Stomach (tissue), 9 donors: ENCODE data around the gene CFAP57. TPM values are rescaled to one million over a fixed set of nuclear protein-coding genes. Genes with fewer than 3 reads are reported as not detected.
A peak's percentile ranks its signal among the peaks of the same experiment; 100 is the strongest.

Experiments
- DNase-seq, 2 donors: peaks; one replicate each; pipeline versions ENCODE4 v3.0.0 to v3.0.0-alpha.2; 2013 to 2019
- H3K27ac ChIP-seq, 5 donors: fragments of 200-600 bp in 4 of 5; sonication (generic) in 4 of 5; one replicate each; pipeline ENCODE4 v1.5.1; 2013 to 2019; ENCODE audit warnings: mild to moderate bottlenecking in 1 of 5, moderate library complexity in 1 of 5
- H3K27me3 ChIP-seq, 3 donors: fragments of 200-600 bp; sonication (generic); one replicate each; pipeline ENCODE4 v1.5.1; 2017 to 2019; ENCODE audit warnings: mixed run types in 1 of 3
- H3K36me3 ChIP-seq, 4 donors: fragments of 200-600 bp; sonication (generic); 1 replicate in 3 of 4; 2 replicates in 1 of 4; pipeline ENCODE4 v1.5.1; 2016 to 2019
- H3K4me1 ChIP-seq, 4 donors: fragments of 200-600 bp; sonication (generic); one replicate each; pipeline ENCODE4 v1.5.1; 2016 to 2019
- H3K4me3 ChIP-seq, 4 donors: fragments of 200-600 bp; sonication (generic) in 3 of 4; one replicate each; pipeline ENCODE4 v1.5.1; 2016 to 2019; ENCODE audit warnings: mild to moderate bottlenecking in 1 of 4
- H3K9me3 ChIP-seq, 4 donors: fragments of 200-600 bp; sonication (generic); one replicate each; pipeline ENCODE4 v1.5.1; 2016 to 2019
- CTCF ChIP-seq, 7 experiments: fragments of 450-650 bp in 4 of 7; fragments of 200-600 bp in 3 of 7; sonication (generic) in 3 of 7; IDR thresholded peaks; one replicate each; pipeline ENCODE4 v1.5.1; 2016 to 2019; ENCODE audit warnings: antibody characterized with exemption in 7 of 7, control low read depth in 2 of 7, mild to moderate bottlenecking in 1 of 7
- EP300 ChIP-seq: sonication (generic); formaldehyde crosslinking; IDR thresholded peaks from one replicate; pipeline ENCODE4 v1.6.1; 2017; ENCODE audit warnings: antibody characterized with exemption
- POLR2A ChIP-seq, 4 donors: fragments of 450-650 bp; IDR thresholded peaks; one replicate each; pipeline ENCODE4 v1.6.1; 2016; ENCODE audit warnings: antibody characterized with exemption in 4 of 4, control low read depth in 2 of 4, mild to moderate bottlenecking in 1 of 4, moderate library complexity in 1 of 4
- POLR2AphosphoS5 ChIP-seq, 3 donors: sonication (generic); formaldehyde crosslinking; IDR thresholded peaks; one replicate each; pipeline ENCODE4 v1.6.1; 2016; ENCODE audit warnings: antibody characterized with exemption in 3 of 3
- WGBS, 5 donors: extraction: QIAGEN DNeasy Blood & Tissue Kit in 3 of 5; methylation state at CpG; one replicate each; pipeline versions ENCODE4 v1.1.5 to v1.1.7; 2013 to 2018; 5-methylcytosine and 5-hydroxymethylcytosine counted together
- intact Hi-C: fragments of 100-400 bp; cut with DNase I; formaldehyde crosslinking; loops from one replicate; pipeline ENCODE4 v1.15.1; 2023; ENCODE audit warnings: low total_unique reads
- polyA plus RNA-seq, 3 donors: library from polyadenylated mRNA; stranded (reverse); fragments of 200-250 nt; gene quantifications; one replicate each; pipeline ENCODE4 v1.2.3, GENCODE V29; 2013
- total RNA-seq, 5 donors: library from RNA; depleted of rRNA; stranded (reverse); fragments of >200 nt; gene quantifications; one replicate each; pipeline versions ENCODE4 v1.1.0 to v1.2.3, GENCODE V29; 2014 to 2016
- donor health status: healthy with polysubstance abuse.
- donor health status: Bipolar disorder and iron deficiency.
- donor health status: healthy.

CFAP57 gene
- total and polyA plus RNA-seq, 8 donors, result 0.08 to 1.4 (median 0.15) TPM; not detected in 3

DNA sequence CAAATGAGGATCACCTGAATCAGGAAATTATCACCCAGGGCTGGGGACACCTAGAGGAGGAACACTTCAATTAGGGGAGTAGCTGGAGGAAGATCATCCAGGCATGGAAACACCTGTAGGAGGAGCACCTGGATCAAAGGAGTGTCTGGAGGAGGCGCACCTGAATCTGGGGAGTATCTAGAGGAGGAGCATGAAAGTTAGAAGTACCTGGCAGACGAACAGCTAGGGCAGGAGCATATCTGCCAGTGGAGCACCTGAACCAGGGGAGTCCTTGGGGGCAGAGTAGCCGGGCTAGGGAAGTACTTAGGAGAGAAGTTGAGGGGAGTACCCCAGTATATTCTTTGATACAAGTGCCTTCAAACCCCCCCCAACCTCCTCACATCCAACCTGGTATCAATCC is 111.9 kb downstream of the CFAP57 start:
- peaks cover 5 to 39% (median 21%) of the 10 kb centered on the region in 4 donors for H3K4me1 ChIP-seq
- 43 to 74% (median 68%) methylated on average over 3 of the region's 3 CpGs for WGBS, 5 donors
- H3K27me3 ChIP-seq, result peaks cover 0 to 4% (median 0%) of the 10 kb centered on the region in 3 donors
- no peak for DNase-seq
- no peak for TF ChIP-seq POLR2A (IDR thresholded peaks at IDR 0.05)
- no peak for TF ChIP-seq EP300
- no peak for TF ChIP-seq CTCF (IDR thresholded peaks at IDR 0.05)
- TF ChIP-seq POLR2AphosphoS5 (IDR thresholded peaks at IDR 0.05), result no peak
- no peaks in the 10 kb centered on the region for H3K9me3 ChIP-seq
- H3K27ac ChIP-seq, result peak overlapping the region; percentile 59 to 88 (median 84)
- intact Hi-C loops, result no loop called here
- peak overlapping the region in 3 of 4 donors; percentile 31 to 51 (median 48) for H3K4me3 ChIP-seq
- peaks cover 0 to 4% (median 0%) of the 10 kb centered on the region in 4 donors for H3K36me3 ChIP-seq

DNA sequence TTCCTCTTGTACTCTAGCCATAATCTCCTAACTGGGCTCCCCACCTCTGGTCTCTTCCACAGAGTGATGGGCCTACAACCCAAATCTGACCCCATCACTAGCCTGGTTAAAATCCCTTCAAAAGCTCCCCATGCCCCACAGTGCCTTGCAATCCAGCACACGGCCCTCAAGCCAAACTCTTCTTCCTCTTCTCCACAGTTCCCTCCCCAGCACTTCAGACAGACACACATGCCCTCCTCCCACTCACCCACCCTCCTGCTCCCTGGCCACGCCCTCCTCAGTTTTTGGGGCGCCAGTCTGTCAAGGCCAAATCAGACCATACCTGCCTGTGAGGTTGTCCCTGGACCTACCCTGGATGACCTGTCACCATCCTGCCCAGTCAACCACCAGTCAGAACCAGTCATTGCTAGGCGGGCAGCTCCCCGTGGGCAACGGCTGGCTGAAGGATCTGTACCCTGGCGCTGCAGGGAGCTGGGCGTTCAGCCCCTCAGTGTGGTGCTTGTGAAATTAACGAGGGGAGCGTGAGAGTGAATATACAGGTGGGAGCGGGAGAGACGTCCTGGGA is 112.5 kb downstream of the CFAP57 start:
- Histone ChIP-seq H3K4me1 (peaks cover 5 to 42% (median 22%) of the 10 kb centered on the region in 4 donors), H3K4me3 (peak overlapping the region; percentile 31 to 51 (median 44)), H3K27ac (peak overlapping the region; percentile 59 to 88 (median 84)), H3K9me3 (no peaks in the 10 kb centered on the region), H3K36me3 (peaks cover 0 to 4% (median 0%) of the 10 kb centered on the region in 4 donors), H3K27me3 (peaks cover 0 to 4% (median 0%) of the 10 kb centered on the region in 3 donors)
- 26 to 58% (median 48%) methylated on average over 12 of the region's 12 CpGs for WGBS, 5 donors
- TF ChIP-seq EP300 (no peak), CTCF (IDR thresholded peaks at IDR 0.05) (no peak), POLR2AphosphoS5 (IDR thresholded peaks at IDR 0.05) (no peak), POLR2A (IDR thresholded peaks at IDR 0.05) (no peak)
- intact Hi-C loops, result no loop called here
- no peak for DNase-seq

GRCh38 chr1:43285269-43285990 is 113.3 kb downstream of the CFAP57 start, which contains the start of gene C1orf210:
Gene C1orf210 (minus strand): TSS chr1:43285581. CDS start chr1:43283270, 2,311 bp downstream.
- DNase-seq, result peak; percentile 94 to 96
- H3K4me1 ChIP-seq, result peaks cover 5 to 42% (median 22%) of the 10 kb centered on the region in 4 donors
- 21 to 39% (median 30%) methylated on average over 19 of the region's 19 CpGs for WGBS, 5 donors
- no peaks in the 10 kb centered on the region for H3K9me3 ChIP-seq
- peak within 1 kb of the TSS; percentile 59 to 88 (median 84) for H3K27ac ChIP-seq
- H3K27me3 ChIP-seq, result peaks cover 0 to 4% (median 0%) of the 10 kb centered on the region in 3 donors
- H3K4me3 ChIP-seq, result peak within 1 kb of the TSS; percentile 31 to 51 (median 44)
- TF ChIP-seq CTCF (IDR thresholded peaks at IDR 0.05), result peak in 4 of 7 experiments; percentile 13 to 53 (median 36)
- TF ChIP-seq EP300, result no peak
- TF ChIP-seq POLR2AphosphoS5 (IDR thresholded peaks at IDR 0.05), result peak in 2 of 3 donors; percentile 29 to 57
- H3K36me3 ChIP-seq, result peaks cover 0 to 4% (median 0%) of the 10 kb centered on the region in 4 donors
- intact Hi-C loops, result no loop called here

- Histone ChIP-seq H3K36me3 (no peaks in the 10 kb centered on the region), H3K4me3 (peak overlapping the region in 2 of 4 donors; percentile 48 to 51), H3K9me3 (no peaks in the 10 kb centered on the region), H3K4me1 (peaks cover 5 to 42% (median 22%) of the 10 kb centered on the region in 4 donors), H3K27ac (peak overlapping the region; percentile 59 to 88 (median 84)), H3K27me3 (peaks cover 0 to 4% (median 0%) of the 10 kb centered on the region in 3 donors)
- peak; percentile 48 to 52 for DNase-seq
- TF ChIP-seq EP300, result no peak
- peak in 1 of 3 donors; percentile 5 for TF ChIP-seq POLR2AphosphoS5 (IDR thresholded peaks at IDR 0.05)
- intact Hi-C loops, result no loop called here
- WGBS, 5 donors, result 32 to 74% (median 61%) methylated on average over 11 of the region's 11 CpGs
Measured at GRCh38 chr1:43286115-43286514, 114.0 kb downstream of the CFAP57 start.
